IPS-NIHi7 (cell line): Measurements from ENCODE around the gene MAF.
A peak's percentile ranks its signal among the peaks of the same experiment; 100 is the strongest.

Source experiments
- DNase-seq: peaks from one replicate; pipeline ENCODE4 v3.0.0; 2012; ENCODE audit warnings: mixed read lengths; ENCODE audit errors: extremely low spot score

The MAF gene

DNA sequence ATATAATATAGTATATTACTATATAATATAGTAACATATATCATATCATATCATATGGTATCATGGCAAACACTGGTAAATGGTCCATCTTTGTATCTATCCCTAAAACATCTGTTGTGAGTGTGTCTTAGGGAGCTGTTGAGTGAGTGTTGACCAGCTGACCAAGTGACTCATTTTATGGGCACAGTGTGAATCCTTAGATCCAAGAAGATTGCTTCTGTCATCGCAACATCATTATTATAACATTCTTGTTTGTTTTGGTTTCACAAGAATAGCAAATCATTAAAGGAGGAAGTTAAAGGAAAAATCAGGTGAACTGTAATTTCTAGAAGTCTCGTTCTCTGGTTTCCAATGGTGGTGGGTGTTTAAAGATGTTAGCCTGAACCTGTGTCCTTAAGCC is 11.7 kb upstream of the MAF start:
- DNase-seq: no peak

DNA sequence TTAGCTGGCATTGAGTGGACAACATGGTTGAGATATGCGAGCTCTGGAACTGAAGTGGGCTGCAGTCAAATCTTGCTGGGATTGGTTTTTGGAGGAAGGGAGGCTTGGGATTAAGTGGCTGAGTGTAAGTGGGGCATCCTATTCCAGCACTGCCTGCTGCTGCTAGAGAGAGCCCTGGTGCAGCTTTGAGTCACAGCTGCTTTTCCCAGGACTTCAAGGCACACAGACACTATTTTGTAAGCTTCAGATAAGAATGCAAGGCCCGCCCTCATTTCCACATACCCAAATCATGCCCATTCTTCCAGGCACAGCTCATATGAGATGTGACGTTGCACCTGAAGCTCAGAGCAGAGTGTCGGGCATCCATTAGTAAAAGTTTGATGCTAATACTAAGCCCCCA is 10.2 kb upstream of the MAF start:
- DNase-seq: no peak

- DNase-seq: no peak
Measured at GRCh38 chr16:79609861-79610260, 9.3 kb upstream of the MAF start.

- no peak for DNase-seq
Measured at GRCh38 chr16:79608976-79609375, 8.4 kb upstream of the MAF start.

DNA sequence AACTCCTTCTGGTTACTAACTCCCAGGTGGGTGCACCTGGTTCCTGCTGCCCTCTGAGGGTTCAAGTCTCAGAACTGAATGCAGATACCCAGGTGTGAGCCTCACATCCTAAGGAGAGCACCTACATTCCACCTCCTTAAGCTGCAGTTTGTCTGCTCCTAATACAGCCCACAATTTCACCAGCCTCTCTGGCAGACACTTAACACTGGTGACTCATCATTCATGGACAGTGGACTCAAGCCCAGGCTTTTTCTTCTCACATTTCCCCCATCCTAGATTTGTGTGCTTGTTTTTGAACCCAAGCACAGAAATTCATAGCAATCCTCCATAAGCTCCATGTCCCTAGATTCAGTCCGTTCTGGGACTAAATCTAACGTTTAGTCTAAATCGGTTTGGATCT is 7.0 kb upstream of the MAF start:
- no peak for DNase-seq

DNA sequence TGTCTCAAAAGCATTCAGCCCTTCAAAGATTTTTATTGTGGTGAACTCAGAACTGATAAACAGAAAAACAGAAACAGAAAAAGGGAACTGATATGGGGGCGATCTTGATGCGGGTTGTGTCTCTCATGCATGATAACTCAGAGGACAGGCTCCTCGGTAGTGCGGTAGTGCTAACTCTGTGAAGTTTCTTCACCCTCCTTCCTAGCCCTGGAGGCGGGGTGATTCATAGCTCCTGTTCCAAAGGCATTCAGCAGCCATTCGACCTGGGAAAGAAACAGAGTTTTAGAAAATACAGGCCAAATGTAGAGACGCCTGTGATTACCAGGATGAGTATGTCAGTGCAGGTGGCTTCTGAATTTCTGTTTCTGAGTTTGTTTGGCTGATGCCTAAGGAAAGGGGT is 5.5 kb upstream of the MAF start:
- peak; percentile 53 for DNase-seq

GRCh38 chr16:79603055-79603454 is 2.5 kb upstream of the MAF start:
- DNase-seq: no peak

- no peak for DNase-seq
Measured at GRCh38 chr16:79602628-79603014, 2.1 kb upstream of the MAF start.

GRCh38 chr16:79601931-79602627 is 1.5 kb upstream of the MAF start:
- DNase-seq: peak; percentile 49

- DNase-seq: no peak
Measured at GRCh38 chr16:79601092-79601930, 774 bp upstream of the MAF start.

- DNase-seq: peak; percentile 53
Measured at GRCh38 chr16:79599837-79600637, 500 bp downstream of the MAF start.

DNA sequence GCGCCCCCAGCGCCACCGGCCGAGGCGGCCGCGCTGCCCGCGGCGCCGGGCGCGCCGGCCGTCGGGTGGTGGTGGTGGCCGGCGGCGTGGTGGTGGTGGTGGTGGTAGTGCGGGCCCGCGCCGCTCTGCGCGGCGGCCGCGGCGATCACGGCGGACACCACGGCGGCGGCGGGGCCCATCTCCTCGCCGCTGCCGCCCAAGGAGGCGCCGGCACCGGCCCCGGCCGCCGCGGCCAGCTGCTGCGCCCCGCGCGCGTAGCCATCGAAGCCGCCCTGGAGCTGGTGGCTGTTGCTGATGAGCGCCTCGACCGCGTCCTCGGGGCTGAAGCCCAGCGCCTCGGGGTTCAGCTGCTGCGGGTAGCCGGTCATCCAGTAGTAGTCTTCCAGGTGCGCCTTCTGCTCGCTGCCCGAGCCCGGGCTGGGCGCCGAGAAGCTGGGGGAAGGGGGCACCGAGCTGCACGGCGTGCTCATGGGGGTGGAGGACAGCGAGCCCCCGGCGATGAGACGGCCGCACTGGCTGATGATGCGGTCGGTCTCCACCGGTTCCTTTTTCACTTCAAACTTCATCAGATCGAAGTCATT is 1.2 kb downstream of the MAF start:
- peak; percentile 30 for DNase-seq

- peak; percentile 41 for DNase-seq
Measured at GRCh38 chr16:79598348-79599181, 2.0 kb downstream of the MAF start.

- no peak for DNase-seq
Measured at GRCh38 chr16:79598063-79598347, 2.5 kb downstream of the MAF start.

DNA sequence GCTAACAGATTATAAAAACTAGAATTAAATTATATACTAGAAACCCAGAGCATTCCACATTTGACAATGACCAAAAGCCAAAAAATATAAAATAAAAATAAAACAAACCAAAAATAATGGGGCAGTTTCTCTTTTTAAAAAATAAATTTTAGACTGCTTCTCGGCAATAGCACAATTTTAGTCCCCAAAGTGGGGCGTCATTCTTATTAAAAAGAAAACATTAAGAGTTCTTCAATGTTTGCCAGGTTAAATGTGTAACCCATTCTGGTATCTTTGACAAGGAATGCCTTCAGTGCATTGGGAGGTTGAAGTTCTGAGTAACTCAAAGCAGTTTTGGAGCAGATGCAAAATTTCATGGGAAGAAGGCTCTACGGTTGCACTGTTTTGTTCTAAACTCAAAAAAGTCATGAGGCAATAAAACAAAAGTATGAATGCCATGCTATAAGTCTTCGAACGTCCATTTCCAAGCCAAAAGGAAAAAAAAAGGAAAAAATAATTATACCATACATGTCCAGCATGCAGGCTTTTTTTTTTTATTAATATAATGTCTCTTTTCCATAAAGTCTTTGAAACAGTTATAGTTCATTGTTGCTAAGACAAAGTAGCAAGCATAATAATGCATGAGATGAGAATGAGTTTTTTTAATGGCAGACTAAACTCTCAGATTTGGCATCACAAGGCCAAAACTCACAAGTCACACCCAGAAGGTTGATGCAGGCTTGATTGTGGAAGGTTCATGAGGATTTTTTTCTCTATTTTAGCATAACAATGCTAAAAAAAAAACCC is 3.1 kb downstream of the MAF start:
- DNase-seq: no peak

DNA sequence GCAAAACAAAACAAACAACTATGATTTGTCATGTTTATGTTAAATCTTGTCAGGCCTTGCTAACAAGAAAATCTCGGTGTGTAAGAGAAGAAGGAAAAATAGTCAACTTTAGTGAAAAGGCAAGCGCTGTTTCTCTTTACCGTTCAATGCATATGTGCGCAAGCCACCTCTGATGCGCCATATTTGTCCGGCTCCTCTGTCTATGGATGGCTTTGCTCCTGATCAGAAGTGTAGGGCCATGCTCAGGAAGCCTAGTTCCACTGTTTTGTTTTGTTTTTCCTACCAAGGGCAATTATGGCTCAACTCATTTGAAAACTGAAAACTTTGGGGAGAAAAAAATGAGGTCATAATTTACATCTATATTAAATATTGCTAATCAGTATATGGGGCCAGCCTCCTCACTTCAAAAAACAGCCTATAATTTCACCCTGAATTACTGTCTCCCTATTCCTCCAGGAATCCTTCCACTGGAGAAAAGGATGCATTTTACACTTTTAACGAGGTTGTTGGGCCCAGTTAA is 4.5 kb downstream of the MAF start:
- DNase-seq: no peak

DNA sequence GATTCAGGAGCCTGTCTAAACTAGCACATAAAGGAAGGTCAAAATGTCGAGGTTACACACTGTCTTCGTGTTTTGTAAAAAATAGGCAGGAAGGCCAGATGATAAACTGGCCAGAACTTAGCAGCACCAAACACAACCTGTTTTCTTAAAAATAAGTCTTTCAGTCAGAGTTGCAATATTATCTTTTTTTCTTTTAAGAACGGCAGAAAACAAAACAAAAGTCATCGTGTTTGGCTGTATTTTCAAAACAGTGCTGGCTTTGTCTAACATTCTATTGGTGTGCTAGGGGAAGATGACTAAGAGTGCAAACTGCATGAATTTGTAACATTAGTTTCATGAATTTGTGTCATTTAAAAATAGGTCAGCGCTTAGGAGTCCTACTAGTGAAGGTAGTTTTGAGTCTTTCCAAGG is 5.3 kb downstream of the MAF start:
- DNase-seq: no peak

DNA sequence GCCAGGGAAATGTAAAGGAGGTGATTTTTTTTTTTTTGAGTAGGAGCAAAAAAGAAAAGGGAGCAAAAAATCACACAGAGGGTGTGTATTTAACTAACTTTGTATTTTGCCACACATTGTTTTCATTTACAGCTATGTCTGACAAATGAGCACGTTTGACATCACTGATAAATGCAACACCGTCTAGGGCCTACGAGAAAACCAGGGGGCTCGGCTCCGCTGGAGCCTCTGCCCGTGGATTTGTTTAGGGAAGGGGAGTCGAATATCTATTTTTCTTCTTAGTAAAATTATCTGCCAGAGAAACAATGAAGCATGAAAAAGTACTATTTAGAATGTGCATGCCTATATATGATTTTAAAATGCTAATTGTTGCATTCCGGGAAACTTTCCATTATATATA is 6.8 kb downstream of the MAF start:
- no peak for DNase-seq

- no peak for DNase-seq
Measured at GRCh38 chr16:79593074-79593531, 7.4 kb downstream of the MAF start.

- no peak for DNase-seq
Measured at GRCh38 chr16:79592186-79592585, 8.4 kb downstream of the MAF start.
